Stimulated activated CD8-positive, alpha-beta memory T cell treated with anti-CD3 and anti-CD28 coated beads, Interleukin-12 subunit alpha, Interleukin-12 subunit beta, amount 100 ng/mL, for 1 hour (primary cell): ENCODE data around the gene RPN2.

Source experiments
- DNase-seq: peaks from one replicate; pipeline ENCODE4 v3.0.0-alpha.2; 2020; ENCODE audit warnings: low read depth

Gene RPN2

DNA sequence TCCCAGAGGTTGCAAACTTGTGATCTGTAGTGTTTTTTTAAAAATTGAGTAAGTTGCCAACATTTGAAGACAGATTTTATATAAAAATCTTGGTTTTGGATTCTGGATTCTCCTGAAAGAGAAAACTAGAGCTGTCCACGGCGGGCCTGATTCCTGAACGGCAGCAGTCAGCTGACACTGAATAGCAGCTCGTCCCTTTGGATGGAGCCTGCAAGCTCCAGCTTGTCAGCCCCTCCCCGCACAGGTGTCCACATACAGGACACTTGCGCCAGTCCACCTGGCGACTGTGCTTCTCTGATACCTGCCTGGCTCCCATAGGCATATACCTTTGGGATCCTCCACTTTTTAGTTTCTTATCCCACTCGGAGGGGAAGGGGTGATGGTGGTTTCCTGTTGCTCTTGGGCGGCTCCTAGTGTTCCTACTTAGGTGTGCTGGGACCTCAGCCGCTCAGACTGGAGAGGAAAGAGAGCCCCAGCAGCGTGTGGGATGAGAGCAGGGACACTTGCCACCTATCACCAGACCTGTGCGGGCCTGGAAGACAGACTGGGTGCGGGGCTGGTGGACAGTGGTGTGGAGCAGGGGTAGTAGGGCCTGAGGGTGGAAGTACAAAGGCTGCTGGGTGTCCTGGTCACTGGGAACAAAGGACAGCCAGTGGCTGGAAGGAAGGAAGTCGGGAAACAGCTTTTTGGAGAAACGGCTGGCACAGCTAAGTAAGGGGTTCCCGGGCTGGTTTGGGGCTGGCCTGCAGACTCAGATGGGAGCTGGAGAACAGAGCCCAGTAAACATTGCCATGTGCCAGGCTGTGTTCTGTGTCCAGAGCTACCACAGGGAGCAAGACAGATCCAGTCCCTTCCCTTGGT, 64.2 kb downstream of the RPN2 start:
- no peak for DNase-seq

DNA sequence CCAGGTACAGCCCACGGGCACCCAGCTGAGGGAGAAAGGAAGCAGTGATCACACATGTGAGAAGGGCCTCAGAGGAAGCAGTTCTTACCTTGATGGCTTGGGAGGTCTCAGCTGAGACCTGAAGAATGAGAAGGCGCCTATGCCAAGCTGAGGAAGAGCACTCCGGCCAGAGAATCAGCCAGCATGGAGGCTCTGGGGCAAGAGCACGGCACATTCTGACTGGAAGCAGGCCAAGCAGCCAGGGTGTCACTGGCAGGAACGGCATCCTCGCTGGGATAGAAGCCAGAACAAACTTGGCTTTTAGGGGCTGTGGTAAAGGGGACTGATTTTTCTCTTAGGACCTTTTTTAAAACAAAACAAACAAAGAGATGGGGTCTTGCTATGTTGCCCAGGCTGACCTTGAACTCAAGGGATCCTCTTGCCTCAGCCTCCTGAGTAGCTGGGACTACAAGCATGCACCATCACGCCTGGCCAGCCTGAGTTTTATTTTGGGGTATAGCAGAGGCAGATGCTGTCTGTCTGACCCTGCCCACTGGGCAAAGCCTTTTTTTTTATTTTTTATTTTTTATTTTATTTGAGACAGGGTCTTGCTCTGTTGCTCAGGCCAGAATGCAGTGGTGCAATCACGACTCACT, 64.9 kb downstream of the RPN2 start:
- no peak for DNase-seq

DNA sequence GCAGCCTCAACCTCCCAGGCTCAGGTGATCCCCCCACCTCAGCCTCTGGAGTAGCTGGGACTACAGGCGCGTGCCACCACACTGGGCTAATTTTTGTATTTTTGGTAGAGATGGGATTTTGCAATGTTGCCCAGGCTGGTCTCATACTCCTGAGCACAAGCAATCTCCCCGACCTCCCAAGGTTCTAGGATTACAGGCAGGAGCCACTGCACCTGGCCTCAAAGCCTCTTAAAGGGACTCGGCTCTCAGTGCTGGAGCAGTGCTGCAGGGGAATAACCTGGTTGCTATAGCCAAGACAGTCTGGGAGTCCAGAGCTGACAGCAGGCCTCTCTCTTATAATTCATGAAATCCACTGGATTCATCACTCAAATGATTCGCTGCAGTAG, 65.4 kb downstream of the RPN2 start:
- DNase-seq: no peak

- DNase-seq: no peak
Measured at GRCh38 chr20:37245216-37246150, 66.4 kb downstream of the RPN2 start.

GRCh38 chr20:37246736-37247135, 67.6 kb downstream of the RPN2 start:
- no peak for DNase-seq

DNA sequence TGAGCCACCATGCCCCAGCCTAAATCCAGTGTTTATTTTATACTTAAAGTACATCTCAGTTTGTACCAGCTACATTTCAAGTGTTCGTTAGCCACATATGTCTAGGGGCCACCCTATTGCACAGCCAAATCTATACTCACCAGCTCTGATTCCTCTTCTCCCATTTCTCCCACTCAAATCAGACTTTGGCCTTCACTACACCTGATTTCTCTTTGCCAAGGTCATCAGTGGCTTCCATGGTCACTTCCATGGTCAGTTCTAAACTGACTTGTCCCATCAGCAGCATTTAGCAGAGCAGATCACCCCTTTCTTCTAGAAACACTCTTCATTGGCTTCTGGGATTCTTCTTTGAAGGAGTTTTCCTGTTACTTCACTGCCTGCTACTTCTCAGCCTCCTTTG, 68.4 kb downstream of the RPN2 start:
- no peak for DNase-seq

- no peak for DNase-seq
Measured at GRCh38 chr20:37249304-37249703, 70.2 kb downstream of the RPN2 start.

DNA sequence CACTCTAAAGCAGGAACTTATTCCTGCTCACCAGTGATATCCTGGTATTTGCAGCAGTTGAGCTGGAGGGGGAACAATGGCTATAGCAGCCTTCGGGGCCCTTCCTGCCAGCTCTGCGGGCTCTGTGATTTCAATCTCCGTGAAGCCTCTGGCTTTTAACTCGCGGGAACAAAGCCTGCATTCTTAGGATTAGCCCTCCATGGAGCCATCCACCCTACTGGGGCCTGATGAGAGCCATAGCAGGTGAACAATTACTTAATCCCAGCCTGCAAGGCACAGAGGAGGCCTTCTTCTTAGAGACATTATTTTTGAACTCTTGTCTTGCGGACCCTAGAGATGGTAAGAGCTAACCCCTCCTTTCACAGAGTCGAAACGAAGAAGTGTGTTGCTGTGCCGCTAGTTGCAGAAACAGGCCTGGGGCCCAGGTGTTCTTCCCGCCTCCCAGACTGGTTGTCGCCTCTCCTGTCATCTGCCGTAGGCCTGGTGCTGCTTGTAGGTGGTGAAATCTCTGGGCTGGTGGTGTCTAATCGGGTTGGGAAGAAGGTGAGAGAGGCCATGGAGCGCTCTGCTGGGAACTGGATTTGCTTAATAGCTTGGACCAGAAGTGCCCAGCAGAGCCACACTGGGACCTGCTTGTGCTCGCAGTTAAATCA, 72.8 kb downstream of the RPN2 start:
- DNase-seq: no peak

- no peak for DNase-seq
Measured at GRCh38 chr20:37253087-37253486, 74.0 kb downstream of the RPN2 start.

DNA sequence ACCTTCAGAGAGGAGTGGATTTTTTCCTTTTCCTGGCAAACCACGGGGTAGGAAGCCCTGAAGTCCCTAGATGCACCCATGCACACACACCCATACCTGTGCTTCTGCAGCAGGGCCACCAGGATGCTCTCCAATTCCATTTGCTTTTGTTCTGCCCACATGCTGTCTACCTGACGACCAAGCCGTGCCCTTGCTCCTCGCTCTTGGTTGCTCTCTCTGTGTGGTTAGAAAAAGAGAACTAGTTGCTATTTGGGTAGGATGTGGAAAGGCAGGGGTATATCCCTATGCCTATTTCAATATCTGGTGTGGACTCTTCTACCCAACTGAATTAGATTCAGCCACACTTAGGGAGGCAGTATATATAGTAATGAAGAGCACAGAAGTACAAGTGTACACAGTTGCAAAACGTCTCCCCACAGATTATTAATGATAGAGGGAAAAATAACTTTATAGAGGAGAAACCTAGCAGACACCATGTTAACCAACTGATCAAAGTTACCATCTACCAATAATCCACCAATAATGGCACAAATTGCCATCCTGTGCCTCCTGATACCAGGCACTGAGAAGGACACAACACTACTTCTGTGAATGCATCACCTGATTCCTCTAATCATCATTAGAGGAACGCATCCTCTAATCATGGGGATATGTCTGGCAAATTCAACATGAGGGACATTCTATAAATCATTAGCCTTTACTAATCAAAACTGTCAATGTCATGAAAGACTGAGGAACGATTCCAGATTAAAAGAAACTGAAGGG, 75.2 kb downstream of the RPN2 start:
- DNase-seq: no peak

- DNase-seq: no peak
Measured at GRCh38 chr20:37256286-37256685, 77.2 kb downstream of the RPN2 start.

DNA sequence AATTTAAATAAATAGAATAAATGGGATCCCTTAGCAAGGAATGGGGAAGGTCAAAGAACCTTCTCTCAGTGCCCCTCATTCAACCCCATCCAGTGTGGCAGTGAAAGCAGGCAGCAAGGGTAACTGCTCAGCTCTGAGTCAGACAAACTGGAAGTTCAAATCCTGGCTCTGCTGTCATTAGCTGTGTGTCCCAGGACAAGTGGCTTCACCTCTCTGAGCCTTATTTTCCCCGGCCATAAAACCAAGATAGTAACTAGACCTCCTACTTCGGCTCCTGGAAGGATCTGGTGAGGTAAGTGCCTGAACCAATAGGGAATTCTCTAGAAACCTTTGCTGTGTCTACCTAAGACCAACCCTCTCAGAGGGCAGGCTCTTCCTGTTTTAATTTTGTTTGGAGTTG, 78.4 kb downstream of the RPN2 start:
- DNase-seq: no peak

GRCh38 chr20:37257988-37258387, 78.9 kb downstream of the RPN2 start:
- no peak for DNase-seq

GRCh38 chr20:37259031-37259430, 79.9 kb downstream of the RPN2 start:
- no peak for DNase-seq

- no peak for DNase-seq
Measured at GRCh38 chr20:37259865-37260264, 80.7 kb downstream of the RPN2 start.

GRCh38 chr20:37260923-37261322, 81.8 kb downstream of the RPN2 start:
- DNase-seq: no peak

- no peak for DNase-seq
Measured at GRCh38 chr20:37261714-37262113, 82.6 kb downstream of the RPN2 start, which contains the start of gene GHRH. Gene GHRH, minus strand, starts transcription at chr20:37261814. Its CDS starts 4,925 bp downstream, at chr20:37256889.

DNA sequence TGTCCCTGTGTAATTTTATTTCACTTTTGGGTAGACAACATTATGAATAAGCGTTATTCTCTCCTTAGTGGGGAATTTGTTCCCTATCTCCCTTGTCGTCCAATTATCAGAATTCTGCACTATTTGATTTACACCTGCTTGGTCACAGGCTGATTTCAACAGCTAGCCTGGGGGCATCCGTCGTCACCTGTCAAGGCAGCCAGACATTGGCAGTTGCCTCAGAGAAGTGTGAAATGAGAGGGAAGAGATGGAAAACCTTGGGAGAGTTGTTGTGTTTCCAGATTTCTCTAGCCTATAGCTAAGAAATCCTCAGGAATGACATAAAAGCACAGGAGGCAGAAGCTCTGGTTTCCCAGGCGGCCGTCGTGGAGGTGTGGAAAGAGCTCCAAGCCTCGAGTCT, 83.4 kb downstream of the RPN2 start:
- DNase-seq: no peak

DNA sequence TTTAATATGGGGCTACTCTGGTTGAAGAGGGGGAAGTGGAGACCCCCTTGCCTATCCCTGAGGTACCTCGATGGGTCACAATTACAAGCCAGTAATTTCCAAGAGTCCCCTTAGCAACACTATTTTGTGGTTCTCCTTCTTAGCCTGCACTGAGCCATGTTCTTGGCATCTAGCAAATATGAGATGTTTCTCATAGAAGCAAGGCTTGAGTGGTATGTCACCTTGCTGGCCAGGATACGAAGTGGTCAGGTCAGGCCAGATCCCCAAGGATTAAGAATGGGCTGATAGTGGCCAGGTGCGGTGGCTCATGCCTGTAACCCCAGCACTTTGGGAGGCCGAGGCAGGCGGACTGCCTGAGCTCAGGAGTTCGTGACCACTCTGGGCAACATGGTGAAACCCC, 84.6 kb downstream of the RPN2 start:
- DNase-seq: no peak

GRCh38 chr20:37265152-37265551, 86.0 kb downstream of the RPN2 start:
- no peak for DNase-seq
